HuH-7 (cell line): ENCODE results near the gene RALGPS1.

ENCODE experiments used
- DNase-seq: peaks from one replicate; pipeline ENCODE4 v3.0.0; 2011; ENCODE audit warnings: low spot score

RALGPS1 gene

GRCh38 chr9:127258606-127259471 is 344.3 kb downstream of the RALGPS1 start:
- DNase-seq = no peak

GRCh38 chr9:127262602-127263001 is 348.0 kb downstream of the RALGPS1 start:
- no peak for DNase-seq

GRCh38 chr9:127263237-127263636 is 348.7 kb downstream of the RALGPS1 start:
- no peak for DNase-seq

GRCh38 chr9:127263664-127264063 is 349.1 kb downstream of the RALGPS1 start:
- DNase-seq = no peak

- no peak for DNase-seq
Observed at GRCh38 chr9:127264462-127265219, 350.1 kb downstream of the RALGPS1 start, which contains the start of gene GARNL3. Gene GARNL3 (plus strand): TSS chr9:127264774. CDS start chr9:127264878, 104 bp downstream.

GRCh38 chr9:127267793-127268525 is 353.4 kb downstream of the RALGPS1 start:
- no peak for DNase-seq

GRCh38 chr9:127269449-127269848 is 354.9 kb downstream of the RALGPS1 start:
- DNase-seq = no peak
